ENCODE measurements around the gene C17orf113.
A peak's percentile ranks its signal among the peaks of the same experiment; 100 is the strongest.

Gene C17orf113

GRCh38 chr17:42050393-42051012, at the start of gene C17orf113:
C17orf113 (minus strand) TSS chr17:42050601; CDS start chr17:42043376, 7,225 bp downstream.
- peak; percentile 38 to 62 for DNase-seq

DNA sequence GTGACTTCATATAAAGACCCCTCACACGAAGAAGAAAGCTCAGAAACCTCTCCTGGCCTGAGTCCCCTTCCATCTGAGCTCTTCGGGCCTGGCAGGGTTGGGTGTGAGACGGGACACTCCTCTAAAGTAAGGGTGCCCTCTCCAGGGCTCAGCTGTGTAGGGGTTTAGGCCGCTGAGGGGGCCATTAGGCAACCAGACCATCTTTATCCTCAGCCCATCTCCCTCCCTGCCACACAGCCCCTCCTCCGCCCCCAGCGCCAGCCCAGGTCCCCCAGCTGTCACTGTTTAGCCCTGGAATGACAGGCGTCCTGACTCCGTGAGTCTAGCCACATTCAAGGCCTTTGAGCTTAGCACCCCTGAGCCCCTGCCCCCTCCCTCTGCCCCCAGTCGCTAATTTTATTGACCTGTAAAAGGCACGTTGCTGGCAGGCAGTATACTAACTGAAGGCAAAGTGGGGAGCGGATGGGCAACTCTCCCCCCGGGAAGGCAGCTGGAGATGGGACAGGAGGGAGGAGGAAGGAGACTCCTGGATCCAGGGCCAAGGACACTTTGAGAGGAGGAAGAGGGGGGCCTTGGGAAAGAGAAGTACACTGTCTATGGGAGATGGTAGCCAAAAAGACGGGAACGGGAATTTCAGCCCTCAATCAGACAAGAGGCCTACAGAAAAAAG, 48.5 kb upstream of the C17orf113 start:
- DNase-seq = no peak

GRCh38 chr17:42097691-42098631, 47.6 kb upstream of the C17orf113 start, which contains the start of gene ZNF385C:
ZNF385C (minus strand) TSS chr17:42098473; CDS start chr17:42063056, 35,417 bp downstream.
- DNase-seq = no peak

- DNase-seq = no peak
Measured at GRCh38 chr17:42096360-42097111, 46.1 kb upstream of the C17orf113 start.

- DNase-seq = no peak
Measured at GRCh38 chr17:42094375-42095069, 44.1 kb upstream of the C17orf113 start.

DNA sequence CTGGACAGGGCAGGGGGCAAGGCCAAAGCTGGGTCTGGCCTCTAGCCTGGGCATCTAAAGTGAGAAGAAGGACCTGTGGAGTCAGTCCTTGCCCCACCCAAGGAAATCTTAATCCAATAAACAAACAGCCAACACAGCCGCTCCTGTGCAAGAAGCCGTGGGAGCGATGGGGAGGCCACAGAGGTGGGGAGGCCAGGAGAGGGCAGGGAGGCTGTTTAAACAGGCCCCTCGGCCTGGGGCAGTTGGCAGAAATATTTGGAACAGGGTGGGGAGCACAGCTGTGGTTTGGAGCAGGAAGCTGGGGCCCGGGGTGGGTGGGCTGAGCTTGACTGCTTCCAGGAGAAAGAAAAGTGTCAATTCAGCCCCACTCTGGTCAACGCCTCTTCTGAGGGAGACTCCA, 42.5 kb upstream of the C17orf113 start:
- DNase-seq = no peak

DNA sequence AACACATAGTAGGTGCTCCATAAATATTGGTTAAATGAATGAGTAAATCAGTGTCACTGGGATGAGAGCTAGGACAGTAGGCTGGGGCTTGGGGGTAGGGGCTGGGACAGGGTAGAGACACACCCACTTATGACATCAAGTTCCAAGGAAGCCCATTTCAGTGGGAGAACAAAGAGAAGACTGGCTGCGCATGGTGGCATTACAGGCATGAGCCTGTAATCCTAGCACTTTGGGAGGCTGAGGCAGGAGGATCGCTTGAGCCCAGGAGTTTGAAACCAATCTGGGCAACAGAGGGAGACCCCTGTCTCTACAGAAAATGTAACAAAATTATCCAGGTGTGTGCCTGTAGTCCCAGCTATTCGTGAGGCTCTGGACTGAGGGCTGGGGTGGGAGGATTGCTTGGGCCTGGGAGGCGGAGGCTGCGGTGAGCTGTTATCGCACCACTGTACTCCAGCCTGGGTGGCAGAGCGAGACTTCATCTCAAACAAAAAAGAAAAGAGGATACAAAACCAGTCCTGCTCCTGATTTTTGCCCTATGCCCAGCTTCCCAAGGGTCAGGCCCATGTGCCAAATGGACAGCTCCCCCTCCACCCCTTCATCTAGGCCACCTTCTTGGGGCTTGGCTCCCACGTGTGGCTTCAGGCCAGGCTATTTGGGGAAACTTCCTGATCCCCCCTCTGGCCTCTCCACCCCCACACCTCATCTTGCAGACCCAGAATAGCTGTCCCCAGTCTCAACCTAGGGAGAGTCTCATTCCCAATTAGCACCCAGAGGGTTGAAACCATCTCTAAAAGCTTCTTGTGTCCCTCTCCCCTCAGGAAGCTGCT, 40.8 kb upstream of the C17orf113 start:
- DNase-seq = no peak

GRCh38 chr17:42088736-42089135, 38.3 kb upstream of the C17orf113 start:
- DNase-seq = no peak

DNA sequence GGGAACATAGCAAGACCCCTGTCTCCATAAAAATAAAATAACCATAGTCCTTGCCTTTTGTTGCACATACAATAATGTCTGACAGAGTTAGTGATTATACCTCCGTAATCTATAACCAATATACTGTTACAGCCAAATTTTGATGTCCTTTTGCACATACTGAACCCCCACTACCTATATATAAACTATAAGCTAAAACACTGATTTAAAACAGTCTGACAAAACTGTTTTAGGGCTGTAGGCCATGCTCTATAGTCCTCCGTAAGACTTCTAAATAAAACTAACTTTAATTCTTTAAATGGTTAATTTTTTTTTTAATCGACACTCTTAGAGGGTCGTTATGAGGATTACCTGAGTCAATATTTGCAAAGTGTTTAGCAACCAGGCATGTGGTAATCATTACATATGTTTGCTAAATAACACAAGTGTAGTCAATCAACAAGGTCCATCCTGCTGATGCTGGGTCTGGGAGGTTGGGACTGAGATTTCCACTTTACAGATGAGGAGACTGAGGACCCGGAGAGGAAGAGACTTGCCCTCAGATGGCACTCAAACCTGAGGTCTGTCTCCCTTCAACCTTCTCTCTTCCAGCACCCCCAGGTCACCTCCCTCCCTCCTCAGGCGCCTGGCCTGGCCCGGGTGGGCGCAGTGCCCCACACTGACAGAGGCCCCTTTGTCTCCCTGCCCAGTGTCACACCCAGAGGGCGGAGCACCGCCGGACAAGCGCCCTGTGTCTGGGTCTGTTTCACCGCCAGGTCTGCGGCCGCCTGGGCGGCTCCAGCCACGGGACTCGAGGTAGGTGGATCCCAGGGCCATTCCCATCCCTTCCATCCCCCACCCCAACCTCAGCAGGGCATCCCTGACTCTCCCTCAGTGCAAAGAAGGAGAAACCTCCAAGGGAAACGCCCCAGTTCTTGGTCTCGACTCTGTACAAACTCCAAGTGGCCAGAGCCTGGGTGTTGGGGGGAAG, 37.6 kb upstream of the C17orf113 start:
- no peak for DNase-seq

- DNase-seq = no peak
Measured at GRCh38 chr17:42087042-42087701, 36.8 kb upstream of the C17orf113 start.

DNA sequence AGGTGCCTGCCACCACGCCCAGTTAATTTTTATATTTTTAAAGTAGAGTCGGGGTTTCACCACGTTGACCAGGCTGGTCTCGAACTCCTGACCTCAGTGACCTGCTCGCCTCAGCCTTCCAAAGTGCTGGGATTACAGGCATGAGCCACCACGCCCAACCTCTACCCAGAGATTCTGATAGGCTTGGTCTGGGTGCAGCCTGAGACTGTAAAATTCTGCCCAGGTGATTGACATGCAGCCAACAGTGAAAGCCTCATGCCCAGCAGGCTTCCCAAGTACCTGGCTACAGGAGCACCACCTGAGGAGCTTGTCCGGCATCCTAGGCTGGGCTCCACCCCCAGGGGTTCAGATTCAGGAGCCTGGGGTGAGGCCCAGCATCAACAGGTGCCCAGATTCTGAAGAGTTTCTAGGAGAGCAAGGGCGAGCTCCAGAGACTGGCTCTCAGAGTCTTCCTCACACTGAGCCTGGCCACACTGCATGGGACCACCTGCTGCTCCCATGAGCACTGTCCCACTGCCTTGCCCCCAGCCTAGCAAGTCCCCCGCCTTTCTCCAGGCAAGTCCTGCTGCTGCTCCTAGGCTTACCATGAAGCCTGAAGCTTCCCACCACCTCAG, 31.2 kb upstream of the C17orf113 start:
- DNase-seq = no peak

- no peak for DNase-seq
Measured at GRCh38 chr17:42079541-42079940, 29.1 kb upstream of the C17orf113 start.

GRCh38 chr17:42078396-42079043, 28.1 kb upstream of the C17orf113 start:
- no peak for DNase-seq

GRCh38 chr17:42077755-42078154, 27.4 kb upstream of the C17orf113 start:
- no peak for DNase-seq

DNA sequence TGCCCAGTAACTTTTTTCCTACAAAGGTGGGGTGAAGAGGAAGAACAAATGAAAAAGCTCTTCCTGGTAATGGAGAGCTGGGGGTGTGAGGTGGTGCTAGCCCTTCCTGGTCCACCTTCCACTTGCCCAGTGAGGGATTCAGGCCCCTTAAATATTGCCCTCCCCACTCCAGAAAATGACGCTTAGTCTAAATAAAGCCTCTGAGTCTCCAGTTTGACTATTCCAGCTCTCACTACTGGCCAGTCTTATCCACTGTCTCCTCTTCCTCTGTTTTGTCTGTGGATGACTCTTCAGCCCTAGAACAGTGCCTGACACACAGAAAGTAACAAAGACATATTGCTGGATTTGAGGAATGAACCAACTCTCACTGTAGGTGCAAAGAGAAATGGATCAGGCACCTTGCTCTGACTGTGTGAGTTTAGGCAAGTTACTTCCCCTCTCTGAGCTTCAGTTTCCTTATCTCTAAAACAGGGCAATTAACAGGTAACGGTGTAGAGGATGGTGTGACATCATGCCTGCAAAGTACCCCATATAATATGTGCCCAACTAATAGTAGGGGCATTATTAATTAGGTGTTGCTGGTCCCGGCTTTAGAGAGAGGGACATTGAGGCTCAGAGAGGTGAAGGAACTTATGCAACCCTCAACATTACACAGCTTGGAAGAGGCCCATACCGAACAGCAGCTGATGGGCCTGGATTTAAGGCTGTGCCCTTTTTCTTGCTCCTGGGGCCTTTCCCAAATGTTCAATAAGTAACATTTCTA, 26.6 kb upstream of the C17orf113 start:
- DNase-seq = no peak

DNA sequence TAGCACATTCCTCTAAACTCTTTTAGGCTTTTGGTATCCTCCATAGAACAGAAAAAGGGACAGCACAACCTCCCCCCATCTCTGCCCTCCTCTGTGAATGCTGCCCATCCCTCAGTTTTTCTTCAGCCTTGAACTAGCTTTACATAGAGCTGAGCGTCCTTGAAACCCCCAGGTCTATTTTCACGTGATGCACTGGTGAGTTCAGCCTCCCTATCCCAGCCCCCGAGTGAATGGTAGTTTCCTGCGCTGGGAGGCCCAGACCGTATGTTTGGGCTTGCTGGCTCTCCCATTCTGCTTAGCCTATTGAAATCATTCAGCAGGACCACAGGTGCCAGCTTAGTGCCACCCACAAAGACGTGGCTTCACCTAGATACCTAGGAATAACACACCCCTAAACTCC, 25.4 kb upstream of the C17orf113 start:
- DNase-seq = no peak
